HG03378 (cell line): ENCODE data around the gene PSMD10.
A peak's percentile ranks its signal among the peaks of the same experiment; 100 is the strongest.

Source experiments
- ATAC-seq: cut with Tn5 transposase; IDR thresholded peaks from one replicate; pipeline ENCODE4 v1.9.1; 2021; ENCODE audit warnings: mild to moderate bottlenecking, moderate library complexity; ENCODE audit not compliant: unreplicated experiment

Gene PSMD10

GRCh38 chrX:108091264-108091877, at the start of gene PSMD10, which contains the start of gene ATG4A:
Gene PSMD10, minus strand, starts transcription at chrX:108091542. Its CDS starts 22 bp downstream, at chrX:108091520.
Gene ATG4A, plus strand, starts transcription at chrX:108091778. Its CDS starts 49 bp downstream, at chrX:108091827.
- ATAC-seq = peak; percentile 93

- ATAC-seq = no peak
These were observed 47.7 kb upstream of the PSMD10 start for GRCh38 chrX:108138814-108139702.

GRCh38 chrX:108134724-108135123, 43.4 kb upstream of the PSMD10 start:
- ATAC-seq = no peak

- ATAC-seq = no peak
These were observed 41.5 kb upstream of the PSMD10 start for GRCh38 chrX:108132876-108133275.

GRCh38 chrX:108132034-108132433, 40.7 kb upstream of the PSMD10 start:
- ATAC-seq = no peak

GRCh38 chrX:108131471-108131870, 40.1 kb upstream of the PSMD10 start:
- no peak for ATAC-seq

- ATAC-seq = no peak
These were observed 39.5 kb upstream of the PSMD10 start for GRCh38 chrX:108130889-108131288.

- ATAC-seq = no peak
These were observed 35.8 kb upstream of the PSMD10 start for GRCh38 chrX:108127152-108127551.

- ATAC-seq = no peak
These were observed 35.3 kb upstream of the PSMD10 start for GRCh38 chrX:108126661-108127060.

GRCh38 chrX:108123591-108124366, 32.4 kb upstream of the PSMD10 start:
- no peak for ATAC-seq

GRCh38 chrX:108122748-108123147, 31.4 kb upstream of the PSMD10 start:
- ATAC-seq = no peak

- ATAC-seq = no peak
These were observed 29.9 kb upstream of the PSMD10 start for GRCh38 chrX:108121291-108121690.

GRCh38 chrX:108117988-108118387, 26.6 kb upstream of the PSMD10 start:
- ATAC-seq = no peak

GRCh38 chrX:108114541-108114940, 23.2 kb upstream of the PSMD10 start:
- ATAC-seq = no peak

- ATAC-seq = no peak
These were observed 14.1 kb upstream of the PSMD10 start for GRCh38 chrX:108105473-108105872.

- ATAC-seq = no peak
These were observed 6.0 kb upstream of the PSMD10 start for GRCh38 chrX:108097380-108097779.

- ATAC-seq = peak; percentile 32
These were observed 543 bp upstream of the PSMD10 start for GRCh38 chrX:108091878-108092291.

- peak; percentile 9 for ATAC-seq
These were observed 665 bp downstream of the PSMD10 start for GRCh38 chrX:108090491-108091263.

GRCh38 chrX:108088511-108088910, 2.8 kb downstream of the PSMD10 start:
- ATAC-seq = no peak

GRCh38 chrX:108087792-108088191, 3.5 kb downstream of the PSMD10 start:
- ATAC-seq = no peak

GRCh38 chrX:108081110-108081509, 10.2 kb downstream of the PSMD10 start:
- no peak for ATAC-seq
